Measurements from ENCODE around the gene POLG.

Gene POLG

DNA sequence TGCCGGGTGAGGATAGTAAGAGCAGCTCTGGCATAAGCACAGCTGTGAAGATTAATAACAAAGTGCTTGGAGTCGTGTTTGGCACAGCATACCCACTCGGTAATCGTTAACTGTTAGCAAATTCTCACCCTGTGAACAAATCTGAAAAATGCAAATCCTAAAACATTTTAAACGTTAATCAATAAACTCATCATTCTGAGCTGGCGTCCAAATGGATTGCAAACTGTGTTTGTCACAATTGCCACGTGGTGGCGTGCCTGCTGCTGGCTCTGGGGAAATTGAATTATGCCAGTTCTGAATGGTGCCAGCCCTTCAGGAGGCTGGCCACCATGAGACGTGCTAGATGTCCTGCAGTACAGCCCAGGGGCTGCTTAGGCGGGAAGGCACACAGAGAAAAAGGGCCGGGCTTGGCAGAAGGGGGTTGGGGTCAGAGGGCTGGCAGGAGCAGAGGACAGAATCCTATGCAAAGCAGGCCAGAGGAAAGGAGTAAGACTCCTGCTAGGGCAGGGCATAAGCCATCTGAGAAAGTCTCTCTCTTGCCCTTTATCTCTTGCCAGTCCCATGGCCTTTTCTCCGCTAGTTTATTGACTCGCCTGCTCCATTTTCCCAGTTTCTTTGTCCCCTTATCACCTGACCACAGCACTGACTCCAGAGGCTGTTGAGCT, 22.1 kb upstream of the POLG start:
- peak; percentile 45 for DNase-seq (ENCODE audit: low spot score)

DNA sequence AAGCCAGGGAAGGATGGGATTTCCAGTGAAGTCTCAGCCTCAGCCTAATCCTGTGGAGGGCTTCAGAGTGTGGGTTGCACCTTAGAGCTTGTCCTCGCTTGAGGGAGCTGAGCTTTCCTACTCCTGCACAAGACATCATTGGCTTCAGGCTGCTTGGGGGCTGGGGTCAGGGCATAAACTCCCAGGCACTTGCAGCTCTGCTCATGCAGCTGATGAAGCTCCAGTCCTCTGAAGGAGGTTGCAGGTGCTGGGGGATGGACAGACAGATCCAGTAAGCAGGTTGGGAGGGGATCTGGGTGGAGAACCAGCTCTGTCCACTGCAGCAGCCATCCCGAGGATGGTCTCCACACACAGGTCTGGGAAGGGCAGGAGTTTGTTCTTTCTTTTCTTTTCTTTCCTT, 19.4 kb upstream of the POLG start:
- no peak for DNase-seq (ENCODE audit: low spot score)

DNA sequence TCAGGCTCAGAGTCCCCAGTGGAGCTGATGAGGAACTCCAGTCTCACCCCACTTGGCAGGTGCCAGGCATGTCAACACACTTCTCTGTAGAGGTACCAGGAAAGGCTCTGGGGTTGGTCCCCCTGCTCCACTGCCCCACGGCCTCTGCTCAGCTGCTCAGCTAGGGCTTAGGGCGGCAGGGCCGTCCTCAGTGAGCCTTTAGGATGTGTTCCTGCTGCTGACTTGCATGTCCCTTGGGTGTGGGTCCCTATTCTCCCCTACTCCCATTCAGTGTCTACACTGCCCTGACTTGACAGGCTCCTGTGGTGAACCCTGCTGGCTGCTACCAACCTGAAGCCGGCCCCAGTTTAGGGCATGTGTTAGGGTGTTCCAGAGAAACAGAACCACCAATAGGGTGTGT, 17.9 kb upstream of the POLG start:
- no peak for DNase-seq (ENCODE audit: low spot score)

DNA sequence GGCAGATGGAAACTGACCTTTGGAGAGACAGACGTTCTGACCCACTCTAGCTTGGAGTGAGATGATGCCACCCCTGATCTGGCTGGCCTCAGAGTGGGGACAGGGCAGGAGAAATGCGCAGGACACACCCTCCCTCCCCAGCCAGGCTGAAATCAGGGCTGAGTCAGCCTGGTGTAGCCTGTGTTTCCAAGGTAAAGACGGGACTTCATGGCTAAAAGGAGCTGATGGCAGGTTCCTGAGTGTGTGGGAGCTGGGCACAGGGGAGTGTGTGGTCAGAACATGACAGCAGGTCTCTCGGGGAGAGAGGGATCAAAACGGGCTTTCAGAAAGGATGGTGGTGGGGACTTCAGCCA, 14.6 kb upstream of the POLG start:
- no peak for DNase-seq (ENCODE audit: low spot score)

DNA sequence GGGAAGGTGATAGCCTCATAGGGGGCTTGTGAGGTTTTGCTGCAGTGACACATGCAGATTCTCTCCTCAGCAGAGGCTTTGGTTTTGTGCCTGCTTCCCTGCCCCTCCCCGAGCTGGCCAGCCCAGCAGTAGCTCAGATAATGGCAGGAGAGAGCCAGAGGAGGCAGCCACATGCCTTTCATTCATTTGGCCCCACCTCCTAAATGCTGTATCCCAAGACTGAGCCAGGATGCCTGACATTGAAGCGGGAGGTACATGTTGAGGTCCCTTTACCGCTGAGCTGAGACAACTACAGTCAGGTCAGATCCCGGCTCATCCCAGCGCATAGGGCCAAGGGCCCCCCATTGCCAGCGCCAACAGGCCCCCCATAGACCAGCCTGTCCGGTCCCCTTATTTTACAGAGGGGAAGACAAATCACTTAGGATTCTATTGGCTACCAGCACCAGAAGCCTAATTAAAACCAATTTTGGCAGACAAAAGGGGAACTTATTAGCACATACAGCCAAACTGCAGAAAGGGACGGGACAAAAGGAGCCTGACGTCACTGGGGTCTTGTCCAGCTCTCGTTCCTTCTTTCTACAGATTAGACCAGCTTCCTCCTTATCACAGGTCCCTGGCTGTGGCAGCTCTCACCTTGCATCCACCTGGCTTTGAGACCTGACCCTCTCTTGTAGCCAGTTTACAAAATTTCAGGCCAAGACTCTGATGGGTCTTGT, 12.1 kb upstream of the POLG start:
- DNase-seq (ENCODE audit: low spot score): no peak

DNA sequence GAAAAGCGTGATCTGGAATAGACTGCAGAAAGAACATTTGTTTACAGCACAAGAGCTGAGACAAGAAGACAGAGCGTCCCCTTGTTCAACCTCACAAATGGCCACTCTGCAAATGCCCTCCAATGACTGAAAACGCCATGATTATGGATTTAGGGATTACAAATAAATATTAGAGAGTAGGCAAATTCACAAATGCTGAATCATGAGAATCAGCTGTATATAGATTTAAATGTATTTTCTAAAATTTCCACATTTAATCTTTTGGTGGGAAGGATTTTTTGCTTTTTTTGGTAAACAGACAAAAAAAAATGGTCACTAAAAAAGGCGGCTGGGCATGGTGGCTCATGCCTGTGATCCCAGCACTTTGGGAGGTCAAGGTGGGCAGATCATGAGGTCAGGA, 10.6 kb upstream of the POLG start:
- no peak for DNase-seq (ENCODE audit: low spot score)

DNA sequence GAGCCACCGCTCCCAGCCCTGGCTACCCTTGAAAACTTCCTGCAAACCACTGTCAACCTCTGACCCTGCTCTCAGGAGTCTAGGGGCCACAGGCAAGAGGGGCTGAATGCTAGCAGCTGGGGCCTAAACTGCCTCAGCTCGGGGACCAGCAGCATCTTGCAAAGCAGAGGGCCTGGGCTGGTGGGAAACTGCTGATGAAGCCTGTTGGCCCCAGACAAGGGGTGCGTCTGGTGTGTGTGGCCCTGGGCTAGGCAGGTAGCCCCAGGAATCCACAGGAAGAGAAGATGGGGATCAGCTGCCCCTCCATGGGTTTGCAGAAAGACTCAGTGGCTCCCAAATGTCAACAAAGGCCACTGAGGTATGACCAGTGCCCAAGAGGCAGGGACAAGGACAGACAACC, 8.2 kb upstream of the POLG start:
- DNase-seq (ENCODE audit: low spot score): no peak

DNA sequence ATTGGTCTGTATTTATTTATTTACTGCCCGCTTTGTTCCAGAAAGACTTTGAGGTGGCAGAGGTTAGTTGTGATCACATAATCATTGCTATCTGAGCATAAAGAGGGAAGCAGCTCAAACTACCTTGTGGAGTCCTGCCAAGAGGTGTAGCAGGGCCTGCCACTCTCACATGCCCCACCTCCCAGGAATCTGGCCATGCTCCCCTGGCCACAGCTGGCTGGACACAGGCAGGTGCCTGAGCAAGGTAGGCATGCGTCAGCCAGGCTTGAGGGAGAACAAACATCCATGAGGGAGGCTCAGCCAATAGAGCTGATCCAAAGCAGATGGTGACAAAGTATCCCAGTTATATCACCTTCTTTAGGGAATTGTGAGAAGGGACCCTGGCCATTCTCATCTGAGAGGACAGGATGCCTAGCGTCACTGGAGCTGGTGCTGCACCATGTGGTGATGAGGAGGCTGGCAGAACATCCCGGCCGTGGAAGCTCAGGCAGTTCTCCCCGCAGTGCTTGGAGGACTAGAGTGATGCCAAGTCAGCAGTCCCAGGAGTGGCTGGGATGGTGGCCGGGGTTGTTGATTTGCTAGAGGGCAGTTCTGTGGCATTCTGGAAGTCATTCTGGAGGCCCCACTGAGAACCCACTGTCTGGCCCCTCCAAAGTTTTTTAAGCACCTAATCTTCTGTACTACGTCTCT, 6.8 kb upstream of the POLG start:
- DNase-seq (ENCODE audit: low spot score): no peak

DNA sequence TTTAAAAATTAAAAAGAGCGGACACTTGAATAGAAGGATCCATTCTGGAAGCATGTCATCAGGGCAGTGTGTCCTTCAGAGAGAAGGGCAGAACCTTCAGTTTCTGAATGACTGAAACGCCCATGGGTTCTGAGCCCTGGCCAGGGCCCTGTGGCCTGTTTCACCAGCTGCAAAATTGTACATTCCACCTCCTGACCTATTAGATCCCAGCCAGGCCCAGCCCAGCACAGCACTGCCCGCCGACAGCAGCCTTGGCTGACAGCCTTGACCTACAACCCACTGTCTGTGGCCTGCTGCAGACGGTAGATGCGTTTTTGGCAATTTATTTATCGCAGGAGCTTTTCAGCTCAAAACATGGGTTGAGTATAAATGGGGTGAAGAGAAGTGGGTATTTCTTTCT, 5.9 kb upstream of the POLG start:
- no peak for DNase-seq (ENCODE audit: low spot score)

DNA sequence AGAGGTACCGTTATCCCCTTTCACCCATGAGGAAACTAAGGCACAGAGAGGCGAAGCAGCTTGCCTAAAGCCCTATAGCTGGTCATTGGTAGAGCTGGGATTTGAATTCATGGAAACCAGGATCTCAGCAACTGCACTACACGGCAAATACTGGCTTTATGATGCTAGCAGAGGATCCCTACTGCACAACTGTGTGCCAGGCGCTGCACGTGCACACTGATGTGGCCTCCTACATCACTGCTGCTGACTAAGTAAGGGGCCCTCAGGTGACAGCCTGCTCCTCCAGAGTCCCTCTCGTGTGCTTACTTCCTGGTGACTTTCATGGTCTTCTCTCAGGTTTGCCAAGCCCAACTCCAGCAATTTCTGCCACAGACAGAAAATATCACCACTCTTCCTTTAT, 3.4 kb upstream of the POLG start:
- DNase-seq (ENCODE audit: low spot score): no peak

DNA sequence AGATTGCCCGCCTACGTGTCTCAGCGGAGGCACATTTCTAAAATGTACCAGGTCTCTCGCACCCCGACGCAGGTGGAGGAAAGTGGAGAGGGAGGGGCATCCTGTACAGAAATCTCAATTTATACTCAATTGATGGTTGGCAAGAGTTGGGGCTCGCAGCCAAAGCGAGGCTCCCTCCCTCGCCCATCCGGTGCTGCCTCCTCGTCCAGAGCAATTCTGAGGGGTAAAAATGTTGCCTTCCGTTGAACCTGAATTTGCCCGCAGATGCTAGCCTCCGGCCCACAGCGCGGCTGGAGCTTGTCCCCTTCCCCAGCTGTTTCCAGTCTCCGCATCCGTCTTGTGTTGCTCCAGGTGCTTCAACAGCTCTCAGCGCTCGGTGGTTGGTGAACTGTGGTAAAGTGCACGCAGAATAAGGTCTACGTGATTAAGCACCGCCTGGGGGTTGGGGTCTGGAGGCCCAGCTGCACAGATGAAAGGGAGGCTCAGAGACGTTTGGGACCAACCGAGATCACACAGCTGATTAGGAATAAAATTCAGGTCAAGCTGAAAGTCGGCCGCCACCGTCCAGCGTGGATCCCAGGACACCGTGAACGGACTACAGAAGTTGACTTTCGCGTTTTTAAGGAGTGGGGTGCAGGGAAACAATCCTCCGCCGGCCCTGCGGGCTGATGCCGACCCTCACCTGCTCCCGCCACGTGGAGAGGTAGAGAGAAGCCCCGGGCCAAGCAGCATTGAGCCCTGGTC, 846 bp upstream of the POLG start:
- DNase-seq (ENCODE audit: low spot score): peak; percentile 91

DNA sequence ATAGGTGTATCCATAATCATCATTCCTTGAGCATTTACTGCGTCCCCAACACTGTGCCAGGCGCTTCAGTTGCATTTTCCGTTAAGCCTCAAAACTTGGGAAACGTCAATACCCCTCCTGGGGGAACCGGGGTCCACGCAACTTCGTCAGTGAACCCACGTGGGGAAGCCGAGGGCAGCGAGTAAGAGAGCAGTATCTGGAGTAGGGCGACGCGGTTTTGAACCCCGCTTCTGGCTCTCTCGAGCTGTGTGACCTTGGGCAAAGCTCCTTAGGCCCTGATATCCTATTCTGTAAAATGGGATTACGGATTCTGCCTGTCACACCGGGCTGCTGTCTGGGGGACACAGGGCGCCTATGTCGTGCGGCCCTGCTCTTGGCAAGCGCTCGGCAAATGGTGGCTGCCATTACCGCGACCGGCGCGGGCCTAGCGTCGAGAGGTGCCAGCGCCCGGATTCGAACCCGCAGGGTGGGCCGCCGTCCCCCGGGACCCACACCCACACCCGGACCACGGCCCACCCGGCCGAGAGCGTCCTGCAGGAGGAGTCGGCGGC, 590 bp downstream of the POLG start:
- no peak for DNase-seq (ENCODE audit: low spot score)

DNA sequence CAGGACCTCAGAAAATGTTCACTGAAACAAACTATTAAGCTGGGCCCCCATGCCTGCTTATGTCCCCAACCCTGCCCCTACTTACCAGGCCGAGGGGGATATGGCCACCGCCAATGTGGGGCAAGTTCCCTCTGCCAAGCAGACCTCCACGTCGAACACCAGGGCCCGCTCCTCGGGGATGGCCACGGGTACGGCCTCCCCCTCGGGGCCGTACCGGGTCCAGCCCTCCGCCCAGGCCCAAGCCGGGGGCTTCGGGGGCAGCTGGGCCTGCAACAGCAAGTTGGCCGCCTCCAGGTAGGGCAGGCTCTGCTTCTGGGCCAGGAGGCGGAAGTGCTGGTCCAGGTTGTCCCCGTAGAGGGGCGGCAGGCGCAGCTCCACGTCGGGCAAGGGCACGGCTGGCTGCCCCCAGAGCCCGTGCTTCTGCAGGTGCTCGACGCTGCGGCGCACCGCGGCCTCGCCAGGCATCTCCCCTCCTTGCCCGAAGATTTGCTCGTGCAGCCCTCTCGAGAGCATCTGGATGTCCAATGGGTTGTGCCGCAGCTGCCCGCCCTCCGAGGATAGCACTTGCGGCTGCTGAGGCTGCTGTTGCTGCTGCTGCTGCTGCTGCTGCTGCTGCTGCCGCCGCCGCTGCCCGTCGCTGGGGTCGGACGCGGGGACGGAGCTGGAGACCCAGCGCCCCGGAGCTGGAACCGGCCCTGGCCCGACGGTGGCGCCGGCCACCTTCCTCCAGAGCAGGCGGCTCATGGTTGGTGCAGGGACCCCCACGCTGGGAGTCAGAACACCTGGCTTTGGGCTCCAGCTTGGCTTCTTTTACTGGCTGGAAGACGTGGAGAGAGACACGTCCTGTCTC, 1.4 kb downstream of the POLG start:
- DNase-seq (ENCODE audit: low spot score): no peak

DNA sequence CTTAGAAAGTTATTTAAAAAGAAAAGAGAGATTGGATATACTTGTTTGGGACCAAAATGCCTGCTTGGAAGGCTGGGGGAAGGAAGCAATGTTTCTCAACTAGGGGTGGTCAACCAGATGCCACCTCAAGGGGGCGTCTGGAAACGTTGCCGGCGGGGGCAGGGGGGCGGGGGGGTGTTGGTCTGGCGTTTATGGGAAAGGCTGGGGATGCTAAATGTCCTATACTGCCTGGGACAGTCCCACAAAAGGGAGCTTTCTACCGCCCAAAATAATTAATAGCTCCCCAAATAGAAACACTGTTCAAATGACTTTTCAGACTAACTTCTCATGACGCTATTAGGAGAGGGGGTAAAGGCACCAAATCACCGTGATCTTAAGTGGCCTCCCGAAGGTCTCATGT, 2.2 kb downstream of the POLG start:
- peak; percentile 59 for DNase-seq (ENCODE audit: low spot score)

DNA sequence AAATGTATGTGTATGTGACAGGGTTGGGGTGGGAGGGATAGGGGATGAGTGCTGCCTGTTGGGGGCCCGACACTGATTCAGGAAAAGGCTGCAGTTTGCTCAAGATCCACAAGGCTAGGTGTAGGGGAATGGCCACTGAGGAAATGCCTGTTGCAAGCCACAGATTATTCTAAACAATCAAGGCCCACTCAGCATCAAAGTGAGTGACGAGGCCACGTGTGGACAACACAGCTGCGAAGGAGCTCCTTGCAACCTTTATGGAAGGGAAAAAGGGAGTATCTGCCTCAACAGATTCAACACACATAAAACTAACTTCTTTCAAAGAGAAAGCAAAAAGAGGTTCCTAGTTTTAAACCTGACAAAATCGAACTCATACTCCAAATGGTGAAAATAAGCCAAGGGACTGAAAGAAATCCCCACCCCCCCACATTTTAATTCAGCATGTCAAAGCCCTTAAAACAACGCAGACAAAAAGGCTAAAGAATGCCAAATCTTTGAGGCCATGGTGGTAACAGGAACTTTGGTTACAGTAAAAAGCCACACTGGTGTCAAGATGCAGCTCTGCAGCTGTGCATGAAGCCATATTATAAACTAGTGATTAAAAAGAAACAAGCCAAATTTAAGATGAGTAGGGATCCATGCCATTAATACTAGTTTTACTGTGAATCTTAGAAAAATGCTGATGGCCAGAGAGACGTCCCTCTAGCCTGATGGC, 3.6 kb downstream of the POLG start:
- no peak for DNase-seq (ENCODE audit: low spot score)

DNA sequence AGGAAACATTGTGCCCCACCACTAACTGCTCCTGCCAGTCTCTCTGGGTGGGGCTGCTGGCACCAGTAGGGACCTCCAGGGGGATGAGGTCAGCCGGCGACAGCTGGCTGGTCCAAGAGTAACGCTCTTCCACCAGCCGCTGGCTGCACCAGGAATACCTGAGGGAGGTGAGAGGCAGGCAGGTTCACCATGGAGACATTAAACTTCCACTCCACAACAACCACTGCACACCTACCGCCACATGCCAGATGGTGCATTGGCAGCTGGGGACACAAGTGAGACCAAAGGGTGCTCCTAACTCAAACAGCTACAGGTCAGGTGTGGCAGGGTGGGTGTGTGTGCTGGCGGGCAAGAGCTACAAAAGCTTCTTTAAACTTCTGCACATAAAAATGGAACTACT, 4.5 kb downstream of the POLG start:
- no peak for DNase-seq (ENCODE audit: low spot score)

DNA sequence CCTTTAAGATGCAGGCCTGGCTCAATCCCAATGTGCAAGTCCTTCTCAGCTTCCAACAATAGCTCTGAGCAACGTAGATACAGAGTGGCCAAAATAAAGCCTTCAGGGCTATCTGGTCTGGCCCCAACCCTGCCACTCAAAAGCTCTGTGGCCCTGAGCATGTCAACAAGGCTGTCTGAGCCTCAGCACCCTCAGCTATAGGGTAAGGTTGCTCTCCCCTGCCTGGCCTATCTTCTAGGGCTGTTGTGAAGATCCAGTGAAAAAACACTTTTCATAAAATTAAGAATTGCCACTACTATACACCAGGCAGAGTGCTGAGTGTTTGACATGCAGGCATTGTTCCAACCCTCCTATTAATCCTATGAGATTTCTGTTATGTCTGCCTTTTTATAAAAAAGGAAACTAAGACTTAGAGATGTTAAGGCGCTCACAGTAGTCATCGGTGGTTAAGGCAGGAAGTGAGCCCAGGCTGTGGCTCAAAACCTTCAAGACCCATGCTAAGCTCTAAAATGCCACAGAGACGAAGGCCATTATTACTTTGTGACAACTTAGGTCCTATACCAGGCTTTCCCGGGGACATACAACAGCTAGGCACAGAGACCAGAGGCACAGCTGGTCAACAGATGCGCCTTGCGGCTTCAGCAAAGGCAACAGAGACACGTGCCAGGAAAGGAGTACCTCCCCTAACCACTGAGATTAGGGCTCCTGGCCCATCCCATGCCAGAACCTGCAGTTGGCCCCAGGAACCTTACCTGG, 5.1 kb downstream of the POLG start:
- no peak for DNase-seq (ENCODE audit: low spot score)

DNA sequence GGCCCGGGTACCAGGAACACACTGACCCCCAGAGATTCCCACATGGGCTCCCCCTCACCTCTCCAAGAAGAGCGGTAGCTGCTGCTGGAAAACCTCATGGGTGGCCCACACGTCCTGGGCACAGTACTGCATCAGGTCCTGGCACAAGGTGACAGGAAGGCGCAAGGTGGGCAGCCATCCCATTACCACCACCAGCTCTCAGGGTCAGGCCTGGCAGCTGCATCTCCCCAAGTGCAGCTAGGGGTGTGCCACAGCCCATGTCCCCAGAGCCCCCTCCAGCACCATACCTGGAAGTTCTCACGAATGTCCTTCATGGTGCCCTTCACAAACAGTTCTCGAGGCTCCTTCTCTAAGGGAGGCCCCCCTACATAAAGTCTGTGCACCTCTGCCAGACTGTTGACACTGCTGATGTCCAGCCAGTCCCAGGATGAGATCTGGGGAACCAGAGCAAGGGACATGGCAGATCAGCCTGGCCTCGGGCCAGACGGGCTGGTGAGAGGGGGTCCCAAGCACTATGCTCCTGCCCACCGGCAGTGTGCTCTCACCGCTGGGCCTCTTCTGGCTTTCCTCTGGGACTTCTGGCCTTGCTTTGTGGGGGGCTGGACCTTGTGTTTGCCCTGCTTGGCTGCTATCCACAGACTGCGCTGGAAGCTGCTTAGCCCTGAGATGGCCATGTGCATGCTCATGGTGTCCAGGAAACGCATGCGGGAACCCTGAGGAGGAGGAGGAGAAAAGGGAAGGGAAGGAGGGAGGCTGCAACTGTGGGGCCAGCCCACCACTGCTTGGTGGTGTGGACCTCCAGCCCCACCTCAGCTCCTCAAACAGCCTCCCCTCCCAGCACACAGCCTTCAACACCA, 6.0 kb downstream of the POLG start:
- DNase-seq (ENCODE audit: low spot score): no peak

DNA sequence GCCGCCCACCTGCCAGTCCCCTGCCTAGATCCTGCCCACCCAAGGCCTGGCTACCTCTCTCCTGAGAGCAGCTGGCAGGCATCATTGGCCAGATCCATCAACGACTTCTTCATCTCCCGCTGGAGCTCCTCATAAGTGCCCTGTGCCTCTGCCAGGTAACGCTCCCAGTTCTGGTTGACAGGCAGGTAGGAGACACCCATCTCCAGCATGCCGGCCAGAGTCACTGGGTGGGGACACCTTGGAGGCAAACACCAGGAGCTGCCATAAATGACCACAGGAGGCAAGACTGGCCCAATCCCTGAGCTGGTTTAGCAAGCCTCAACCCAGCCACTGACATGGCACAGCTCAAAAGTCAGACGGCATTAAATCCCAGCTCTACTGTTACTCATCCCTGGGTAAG, 7.5 kb downstream of the POLG start:
- no peak for DNase-seq (ENCODE audit: low spot score)

Measured in NAMALWA (cell line).